Measurements from ENCODE around the gene ASB6.

- TF ChIP-seq FOXA1 (IDR thresholded peaks at IDR 0.05) (no peak), L3MBTL2 (conservative IDR thresholded peaks at IDR 0.05) (no peak), LEF1 (IDR thresholded peaks at IDR 0.05; ENCODE audit: borderline replicate concordance) (no peak), FOXM1 (IDR thresholded peaks at IDR 0.05; ENCODE audit: borderline replicate concordance) (no peak), CTBP1 (IDR thresholded peaks at IDR 0.05; ENCODE audit: borderline replicate concordance) (no peak), TARDBP (IDR thresholded peaks at IDR 0.05) (no peak), ELF4 (IDR thresholded peaks at IDR 0.05) (no peak)
Observed at GRCh38 chr9:129610213-129610472, 31.8 kb downstream of the ASB6 start.
